Activated CD4-positive, alpha-beta T cell treated with anti-CD3 and anti-CD28 coated beads for 36 hours (primary cell): ENCODE results near the gene POLN. TPM values are rescaled to one million over a fixed set of nuclear protein-coding genes. Genes with fewer than 3 reads are reported as not detected.

Experiments
- ATAC-seq: fragments of 200-7000 bp; cut with Tn5 transposase; one replicate; pipeline ENCODE4 v1.10.0; 2021; ENCODE audit warnings: mild to moderate bottlenecking, moderate library complexity
- CTCF ChIA-PET: fragments of 350-600 bp; sonication (Branson Sonifier 250); formaldehyde crosslinking; loops from one replicate; lab custom pipeline; 2021; ENCODE audit warnings: antibody characterized with exemption; lab: Charles Lee
- POLR2A ChIA-PET: fragments of 350-600 bp; sonication (Branson Sonifier 250); formaldehyde crosslinking; loops from one replicate; lab custom pipeline; 2021; ENCODE audit warnings: antibody characterized with exemption, inconsistent platforms; lab: Charles Lee
- DNase-seq: peaks from one replicate; pipeline ENCODE4 v3.0.0-alpha.2; 2020
- H3K27ac Mint-ChIP-seq: one replicate; pipeline ENCODE4 v1.8.0; 2021; ENCODE audit warnings: mixed read lengths
- H3K27me3 Mint-ChIP-seq: one replicate; pipeline ENCODE4 v1.8.0; 2021; ENCODE audit warnings: mixed read lengths
- H3K36me3 Mint-ChIP-seq: one replicate; pipeline ENCODE4 v1.8.0; 2021; ENCODE audit warnings: low read depth, mixed read lengths
- H3K4me1 Mint-ChIP-seq: one replicate; pipeline ENCODE4 v1.8.0; 2021; ENCODE audit warnings: mixed read lengths
- H3K4me3 Mint-ChIP-seq: one replicate; pipeline ENCODE4 v1.8.0; 2021; ENCODE audit warnings: mild to moderate bottlenecking, moderate library complexity, mixed read lengths
- H3K9me3 Mint-ChIP-seq: one replicate; pipeline ENCODE4 v1.8.0; 2021; ENCODE audit warnings: low read depth, mixed read lengths
- intact Hi-C, 2 experiments: fragments of 100-400 bp; cut with DNase I in 1 of 2; cut with micrococcal nuclease in 1 of 2; formaldehyde crosslinking; loops; one replicate each; pipeline versions ENCODE4 v1.14.2 to v1.15.1; 2022 to 2024; cut with DNase I, micrococcal nuclease
- total RNA-seq, 2 experiments: library from RNA; stranded (reverse); gene quantifications; one replicate each; pipeline ENCODE4 v1.2.3, GENCODE V29; 2021

Gene POLN
- total RNA-seq, 2 experiments from 2014 or later = 2.3 to 3.2 TPM

- no peak for ATAC-seq
- no peaks in the 10 kb centered on the region for H3K36me3 Mint-ChIP-seq
- no peak overlapping the region for H3K27ac Mint-ChIP-seq
- ChIA-PET CTCF (interaction anchor here (0.6 to 0.7 kb wide), 2 partner anchors 16 to 74 kb away, joined by 3 read pairs; no protein-coding TSS in a partner anchor), POLR2A (no interaction called here)
- H3K4me1 Mint-ChIP-seq = no peaks in the 10 kb centered on the region
- H3K9me3 Mint-ChIP-seq = no peaks in the 10 kb centered on the region
- intact Hi-C loops = no loop called here
- no peaks in the 10 kb centered on the region for H3K27me3 Mint-ChIP-seq
- H3K4me3 Mint-ChIP-seq = no peak overlapping the region
- DNase-seq = no peak
These were observed 125.1 kb downstream of the POLN start for GRCh38 chr4:2116687-2117400.

GRCh38 chr4:2105559-2105958 lies 136.4 kb downstream of the POLN start:
- peaks cover 2% of the 10 kb centered on the region for H3K36me3 Mint-ChIP-seq
- CTCF ChIA-PET = interaction anchor here (0.7 to 0.8 kb wide), 2 partner anchors 36 to 580 kb away, joined by 3 read pairs; no protein-coding TSS in a partner anchor
- no peak for ATAC-seq
- intact Hi-C loops = no loop called here
- no peak for DNase-seq
- no peak overlapping the region for H3K4me3 Mint-ChIP-seq
- peaks cover 4% of the 10 kb centered on the region for H3K4me1 Mint-ChIP-seq
- H3K27ac Mint-ChIP-seq = no peak overlapping the region
- POLR2A ChIA-PET = no interaction called here
- peaks cover 6% of the 10 kb centered on the region for H3K27me3 Mint-ChIP-seq
- H3K9me3 Mint-ChIP-seq = peaks cover 13% of the 10 kb centered on the region

- H3K4me1 Mint-ChIP-seq = peaks cover 4% of the 10 kb centered on the region
- POLR2A ChIA-PET = no interaction called here
- CTCF ChIA-PET = no interaction called here
- no peak for ATAC-seq
- intact Hi-C loops = no loop called here
- H3K4me3 Mint-ChIP-seq = no peak overlapping the region
- peaks cover 2% of the 10 kb centered on the region for H3K36me3 Mint-ChIP-seq
- no peak overlapping the region for H3K27ac Mint-ChIP-seq
- no peak for DNase-seq
- H3K9me3 Mint-ChIP-seq = peaks cover 13% of the 10 kb centered on the region
- peaks cover 8% of the 10 kb centered on the region for H3K27me3 Mint-ChIP-seq
These were observed 137.2 kb downstream of the POLN start for GRCh38 chr4:2104556-2105345.

GRCh38 chr4:2103843-2104547 lies 137.9 kb downstream of the POLN start:
- H3K4me3 Mint-ChIP-seq = no peak overlapping the region
- ChIA-PET CTCF (no interaction called here), POLR2A (no interaction called here)
- H3K27ac Mint-ChIP-seq = no peak overlapping the region
- H3K36me3 Mint-ChIP-seq = peaks cover 2% of the 10 kb centered on the region
- H3K9me3 Mint-ChIP-seq = peaks cover 13% of the 10 kb centered on the region
- peaks cover 8% of the 10 kb centered on the region for H3K27me3 Mint-ChIP-seq
- ATAC-seq (no peak), DNase-seq (no peak)
- intact Hi-C loops = no loop called here
- H3K4me1 Mint-ChIP-seq = peaks cover 4% of the 10 kb centered on the region

- Mint-ChIP-seq H3K27me3 (peaks cover 5% of the 10 kb centered on the region), H3K36me3 (peaks cover 2% of the 10 kb centered on the region), H3K4me3 (no peak overlapping the region), H3K9me3 (peaks cover 13% of the 10 kb centered on the region), H3K4me1 (no peaks in the 10 kb centered on the region), H3K27ac (no peak overlapping the region)
- DNase-seq (no peak), ATAC-seq (no peak)
- POLR2A ChIA-PET = interaction anchor here (0.7 kb wide), 1 partner anchor 1025 kb away, joined by 3 read pairs; no protein-coding TSS in a partner anchor
- CTCF ChIA-PET = no interaction called here
- intact Hi-C loops = no loop called here
These were observed 138.6 kb downstream of the POLN start for GRCh38 chr4:2103127-2103842.

GRCh38 chr4:2102045-2102883 lies 139.7 kb downstream of the POLN start:
- ATAC-seq = no peak
- CTCF ChIA-PET = no interaction called here
- Mint-ChIP-seq H3K4me1 (no peaks in the 10 kb centered on the region), H3K27me3 (peaks cover 3% of the 10 kb centered on the region), H3K4me3 (no peak overlapping the region), H3K9me3 (peaks cover 13% of the 10 kb centered on the region), H3K27ac (no peak overlapping the region), H3K36me3 (peaks cover 2% of the 10 kb centered on the region)
- POLR2A ChIA-PET = no interaction called here
- intact Hi-C loops = no loop called here
- no peak for DNase-seq

- H3K36me3 Mint-ChIP-seq = peaks cover 6% of the 10 kb centered on the region
- no peaks in the 10 kb centered on the region for H3K4me1 Mint-ChIP-seq
- no peak for DNase-seq
- intact Hi-C loops = no loop called here
- ATAC-seq = no peak
- H3K27me3 Mint-ChIP-seq = peaks cover 3% of the 10 kb centered on the region
- ChIA-PET CTCF (no interaction called here), POLR2A (no interaction called here)
- no peak overlapping the region for H3K27ac Mint-ChIP-seq
- no peak overlapping the region for H3K4me3 Mint-ChIP-seq
- H3K9me3 Mint-ChIP-seq = peaks cover 20% of the 10 kb centered on the region
These were observed 140.4 kb downstream of the POLN start for GRCh38 chr4:2101346-2102044.

- CTCF ChIA-PET = interaction anchor here (1.2 kb wide), 1 partner anchor 63 kb away, joined by 3 read pairs; no protein-coding TSS in a partner anchor
- DNase-seq = no peak
- intact Hi-C loops = no loop called here
- Mint-ChIP-seq H3K27ac (no peak overlapping the region), H3K27me3 (peaks cover 3% of the 10 kb centered on the region), H3K9me3 (peaks cover 10% of the 10 kb centered on the region), H3K4me3 (no peak overlapping the region), H3K36me3 (peaks cover 7% of the 10 kb centered on the region), H3K4me1 (no peaks in the 10 kb centered on the region)
- no peak for ATAC-seq
- POLR2A ChIA-PET = interaction anchor here (0.6 kb wide), 1 partner anchor 640 kb away, joined by 3 read pairs; no protein-coding TSS in a partner anchor
These were observed 145.8 kb downstream of the POLN start for GRCh38 chr4:2096073-2096609.

- ChIA-PET CTCF (no interaction called here), POLR2A (interaction anchor here (0.5 to 0.6 kb wide), 2 partner anchors 168 to 228 kb away, joined by 4 read pairs; no protein-coding TSS in a partner anchor)
- ATAC-seq = no peak
- Mint-ChIP-seq H3K9me3 (peaks cover 10% of the 10 kb centered on the region), H3K4me1 (no peaks in the 10 kb centered on the region), H3K4me3 (no peak overlapping the region), H3K27me3 (peaks cover 3% of the 10 kb centered on the region), H3K36me3 (peaks cover 7% of the 10 kb centered on the region), H3K27ac (no peak overlapping the region)
- intact Hi-C loops = no loop called here
- no peak for DNase-seq
These were observed 146.5 kb downstream of the POLN start for GRCh38 chr4:2095236-2096072.
